ENCODE data around the gene EXTL1.

EXTL1 gene

GRCh38 chr1:25997828-25998761, 23.5 kb upstream of the EXTL1 start, which contains the start of gene PAFAH2:
PAFAH2 (minus strand) TSS chr1:25998063; CDS start chr1:25990816, 7,247 bp downstream.
- peak; percentile 98 to 99 for DNase-seq

- DNase-seq: no peak
These were observed 22.4 kb upstream of the EXTL1 start for GRCh38 chr1:25999041-25999800.

- no peak for DNase-seq
These were observed 18.3 kb upstream of the EXTL1 start for GRCh38 chr1:26003262-26003661.

- DNase-seq: no peak
These were observed 17.8 kb upstream of the EXTL1 start for GRCh38 chr1:26003756-26004155.

- DNase-seq: no peak
These were observed 16.0 kb upstream of the EXTL1 start for GRCh38 chr1:26005434-26006105.

- no peak for DNase-seq
These were observed 14.9 kb upstream of the EXTL1 start for GRCh38 chr1:26006710-26007109.

GRCh38 chr1:26009796-26010447, 11.7 kb upstream of the EXTL1 start:
- DNase-seq: no peak

- no peak for DNase-seq
These were observed 10.8 kb upstream of the EXTL1 start for GRCh38 chr1:26010825-26011224.

GRCh38 chr1:26012864-26013263, 8.7 kb upstream of the EXTL1 start:
- DNase-seq: no peak

GRCh38 chr1:26014179-26014578, 7.4 kb upstream of the EXTL1 start:
- DNase-seq: no peak

- peak in 1 of 2 donors; percentile 24 for DNase-seq
These were observed 6.2 kb upstream of the EXTL1 start for GRCh38 chr1:26015358-26015757.

GRCh38 chr1:26016258-26016952, 5.2 kb upstream of the EXTL1 start:
- no peak for DNase-seq

GRCh38 chr1:26016953-26017545, 4.5 kb upstream of the EXTL1 start:
- DNase-seq: no peak

- DNase-seq: no peak
These were observed 4.0 kb upstream of the EXTL1 start for GRCh38 chr1:26017606-26018005.

GRCh38 chr1:26019641-26020315, 1.8 kb upstream of the EXTL1 start:
- no peak for DNase-seq

- DNase-seq: no peak
These were observed 1.2 kb upstream of the EXTL1 start for GRCh38 chr1:26020330-26020768.

- DNase-seq: no peak
These were observed 481 bp upstream of the EXTL1 start for GRCh38 chr1:26020941-26021646.

GRCh38 chr1:26022404-26022779, 817 bp downstream of the EXTL1 start:
- no peak for DNase-seq

- no peak for DNase-seq
These were observed 1.4 kb downstream of the EXTL1 start for GRCh38 chr1:26023009-26023408.

- no peak for DNase-seq
These were observed 2.3 kb downstream of the EXTL1 start for GRCh38 chr1:26023826-26024225.
